Endometrial microvascular endothelial cells (primary cell): ENCODE results near the gene CCT4. TPM values are rescaled to one million over a fixed set of nuclear protein-coding genes. Genes with fewer than 3 reads are reported as not detected.
"Not testable (repeated sequence)": the region's sequence is repeated elsewhere in the genome, so short reads cannot be mapped to it uniquely, and the experiment has no call there.

ENCODE experiments used
- in situ Hi-C: cut with HindIII; loops from 2 replicates; pipeline ENCODE4 v1.10.0; 2017; ENCODE audit warnings: low sequenced_read_pairs, low pct_unique_long_range_greater_than_20kb; ENCODE audit errors: inconsistent ontology term
- total RNA-seq: library from RNA; depleted of rRNA; stranded (reverse); fragments of >200 nt; gene quantifications from one replicate; pipeline ENCODE4 v1.2.3, GENCODE V29; 2015; ENCODE audit errors: inconsistent ontology term

Gene CCT4, protein sequence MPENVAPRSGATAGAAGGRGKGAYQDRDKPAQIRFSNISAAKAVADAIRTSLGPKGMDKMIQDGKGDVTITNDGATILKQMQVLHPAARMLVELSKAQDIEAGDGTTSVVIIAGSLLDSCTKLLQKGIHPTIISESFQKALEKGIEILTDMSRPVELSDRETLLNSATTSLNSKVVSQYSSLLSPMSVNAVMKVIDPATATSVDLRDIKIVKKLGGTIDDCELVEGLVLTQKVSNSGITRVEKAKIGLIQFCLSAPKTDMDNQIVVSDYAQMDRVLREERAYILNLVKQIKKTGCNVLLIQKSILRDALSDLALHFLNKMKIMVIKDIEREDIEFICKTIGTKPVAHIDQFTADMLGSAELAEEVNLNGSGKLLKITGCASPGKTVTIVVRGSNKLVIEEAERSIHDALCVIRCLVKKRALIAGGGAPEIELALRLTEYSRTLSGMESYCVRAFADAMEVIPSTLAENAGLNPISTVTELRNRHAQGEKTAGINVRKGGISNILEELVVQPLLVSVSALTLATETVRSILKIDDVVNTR
- total RNA-seq, result 216 TPM

DNA sequence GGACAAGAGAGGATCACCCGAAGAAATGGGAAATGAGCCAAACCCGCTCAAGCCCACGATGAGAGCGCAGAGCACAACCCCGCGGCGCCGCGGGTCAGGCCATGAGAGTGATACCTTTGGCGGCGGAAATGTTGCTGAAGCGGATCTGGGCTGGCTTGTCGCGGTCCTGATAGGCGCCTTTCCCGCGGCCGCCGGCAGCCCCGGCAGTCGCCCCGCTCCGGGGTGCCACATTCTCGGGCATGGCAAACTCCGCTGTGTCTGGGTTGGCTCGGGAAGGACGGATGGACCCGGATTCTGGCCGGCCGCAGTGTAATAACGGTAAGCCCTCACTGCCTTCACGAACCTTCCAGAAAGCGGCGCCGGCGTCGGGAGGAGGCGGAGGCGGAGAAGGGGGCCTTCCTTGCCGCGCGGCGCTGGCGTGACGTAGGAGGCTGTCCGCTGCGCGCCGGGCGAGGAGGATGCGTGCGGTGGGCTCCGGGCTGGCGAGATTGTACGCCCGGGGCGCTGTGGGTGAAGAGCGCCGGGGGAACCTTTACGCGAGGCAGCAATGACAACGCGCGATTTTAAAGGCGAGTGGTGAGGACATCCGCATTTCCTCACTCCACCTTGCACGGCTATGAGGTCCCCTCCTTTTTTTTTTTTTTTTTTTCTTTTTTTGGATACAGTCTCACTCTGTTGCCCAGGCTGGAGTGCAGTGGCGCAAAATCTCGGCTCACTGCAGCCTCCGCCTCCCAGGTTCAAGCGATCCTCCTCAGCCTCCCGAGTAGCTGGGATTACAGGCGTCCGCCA is at the start of gene CCT4:
Gene CCT4, minus strand, starts transcription at position 390 of the 789 bp plus-strand sequence. Its CDS starts 149 bp downstream, at position 241.
- in situ Hi-C loops, result no loop called here

DNA sequence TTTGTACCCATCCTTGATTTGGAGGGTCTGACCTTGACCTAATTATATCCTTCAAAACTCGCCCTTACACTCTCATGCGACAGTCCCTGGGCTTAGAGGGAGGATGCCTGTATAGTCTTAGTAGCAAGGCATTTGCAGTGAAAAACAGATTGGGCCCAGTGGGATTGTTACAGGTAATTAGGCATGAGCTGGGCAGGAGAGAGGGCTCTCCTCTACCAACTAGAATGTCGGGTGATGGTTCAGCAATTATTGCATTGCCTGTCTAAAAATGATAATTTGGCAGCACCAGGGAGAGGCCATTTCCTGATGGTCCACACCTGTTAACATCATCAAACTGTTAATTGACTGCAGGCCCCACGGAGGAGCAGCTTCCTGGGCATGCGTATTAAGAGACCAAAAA is 49.4 kb upstream of the CCT4 start:
- in situ Hi-C loops, result no loop called here

DNA sequence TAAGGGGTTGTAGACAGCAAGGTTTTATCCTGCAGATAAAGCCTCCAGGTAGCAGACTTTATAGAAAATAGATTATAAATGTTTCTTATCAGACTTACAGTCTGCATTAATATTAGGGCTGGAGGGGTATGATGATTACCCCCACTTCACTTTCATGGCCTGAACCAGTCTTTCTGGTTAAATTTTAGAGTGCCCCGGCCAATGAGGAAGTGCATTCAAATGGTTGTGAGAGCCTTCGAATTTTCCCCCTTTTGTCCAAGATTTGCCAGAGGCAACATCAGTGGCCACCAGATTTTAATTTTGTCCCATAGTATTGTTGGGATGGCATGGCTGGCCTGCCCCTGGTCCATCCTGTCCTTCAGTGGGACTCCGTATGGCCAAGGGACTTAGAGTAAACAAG is 48.6 kb upstream of the CCT4 start:
- in situ Hi-C loops, result no loop called here

DNA sequence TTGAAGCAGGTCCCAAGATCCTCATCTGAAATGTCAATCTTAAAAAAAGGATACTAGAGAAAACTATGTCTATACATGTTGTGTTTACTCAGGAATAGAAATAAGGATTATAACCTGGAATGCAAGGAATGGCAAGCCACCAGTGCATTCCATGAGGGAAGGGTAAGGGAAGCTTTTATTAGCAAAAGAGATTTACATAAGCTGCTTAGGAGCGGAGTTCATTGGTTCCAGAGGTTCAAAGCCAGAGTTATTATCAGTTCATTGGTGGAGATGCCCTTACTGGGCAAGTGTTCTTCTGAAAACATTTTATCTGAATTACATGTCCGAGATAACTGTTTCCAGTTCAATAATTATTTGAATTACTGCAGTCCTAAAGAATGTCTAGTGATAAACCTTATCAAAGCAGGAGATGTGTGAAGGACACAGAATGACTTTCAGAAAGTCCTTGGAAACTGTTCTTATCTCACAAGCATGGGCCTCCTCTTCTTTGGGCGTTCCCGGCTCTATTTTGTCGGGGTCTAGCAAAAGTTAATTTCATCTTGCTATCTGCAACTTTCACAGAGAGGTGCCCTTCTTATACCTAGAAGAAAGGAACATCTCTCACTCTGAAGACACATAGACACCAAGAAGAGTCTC is 40.5 kb upstream of the CCT4 start:
- in situ Hi-C loops, result no loop called here

DNA sequence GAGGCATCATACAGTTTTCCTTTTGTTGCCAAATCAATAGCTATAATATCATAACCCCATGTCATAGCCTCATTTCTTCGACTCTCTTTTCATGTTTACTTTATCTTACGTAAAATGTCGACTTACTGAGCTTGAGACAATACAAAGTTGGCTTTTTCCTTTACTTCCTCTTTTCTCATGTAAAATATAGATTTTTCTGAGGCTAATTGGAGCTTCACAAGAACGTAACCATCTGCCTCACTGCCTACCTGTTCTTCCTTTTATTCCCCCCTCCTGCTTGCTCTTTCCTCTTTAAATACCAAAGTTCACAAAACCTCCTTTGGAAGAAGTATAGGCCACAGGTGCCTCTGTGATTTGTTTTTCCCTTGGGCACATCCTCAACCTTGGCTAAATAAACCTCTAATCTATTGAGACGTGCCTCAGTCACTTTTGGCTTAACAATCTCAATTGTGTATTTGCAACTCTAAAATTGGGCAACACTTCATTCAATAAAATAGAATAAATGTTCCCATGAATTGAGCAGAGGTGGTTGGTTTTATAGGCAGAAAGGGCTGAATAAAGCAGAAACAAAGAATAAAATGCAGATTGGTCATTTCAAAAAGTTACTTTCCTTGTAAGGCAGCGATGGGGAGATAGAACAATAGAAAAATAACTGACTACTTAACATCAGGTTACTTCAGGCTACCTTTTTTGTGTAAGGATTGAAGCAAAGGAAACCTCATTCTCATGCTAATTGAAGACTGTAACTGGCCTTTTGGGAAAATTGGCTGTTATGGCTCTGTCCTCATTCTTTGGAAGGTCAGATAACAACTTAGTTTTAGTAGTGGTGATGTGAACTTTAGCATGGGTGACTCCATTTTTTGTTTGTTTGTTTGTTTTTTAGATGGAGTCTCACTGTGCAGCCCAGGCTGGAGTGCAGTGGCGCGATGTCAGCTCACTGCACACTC is 38.3 kb upstream of the CCT4 start:
- in situ Hi-C loops, result no loop called here

DNA sequence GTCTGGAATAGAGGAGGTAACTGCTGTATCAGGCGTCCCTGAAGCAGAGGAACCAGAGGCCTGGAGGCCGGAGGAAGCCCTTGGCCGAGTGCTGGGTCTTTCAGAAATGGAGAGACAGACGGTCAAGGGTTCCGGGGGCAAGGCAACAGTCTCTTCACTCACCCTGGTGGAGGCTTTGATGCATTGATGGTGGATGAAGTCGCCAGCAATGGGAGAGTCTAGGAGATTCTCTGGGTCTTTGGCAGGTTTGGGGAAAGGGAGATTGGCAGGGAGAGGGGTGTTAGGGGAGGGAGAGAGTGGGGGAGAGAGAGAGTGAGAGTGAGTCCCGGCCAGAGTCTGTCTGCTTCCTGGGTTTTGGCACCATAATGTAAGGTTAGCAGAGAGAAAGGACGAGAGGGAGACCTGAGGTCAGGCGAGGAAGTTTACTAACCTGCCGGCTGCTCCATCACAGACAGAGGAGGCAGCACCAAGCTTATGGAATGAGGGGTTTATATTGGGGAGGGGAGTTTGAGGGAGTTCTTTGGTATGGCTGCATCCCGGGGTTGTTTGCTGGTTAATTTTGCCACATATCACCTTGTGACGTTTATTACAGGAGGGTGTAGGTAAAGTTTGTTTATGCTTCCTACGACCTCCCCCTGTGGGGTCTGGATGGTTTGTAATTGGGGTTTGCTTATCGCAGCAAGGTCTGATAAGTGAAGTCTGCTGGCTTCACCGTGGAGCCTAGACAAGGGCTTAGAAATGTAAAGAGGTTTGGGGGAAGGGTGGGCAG is 36.6 kb upstream of the CCT4 start:
- in situ Hi-C loops, result no loop called here

DNA sequence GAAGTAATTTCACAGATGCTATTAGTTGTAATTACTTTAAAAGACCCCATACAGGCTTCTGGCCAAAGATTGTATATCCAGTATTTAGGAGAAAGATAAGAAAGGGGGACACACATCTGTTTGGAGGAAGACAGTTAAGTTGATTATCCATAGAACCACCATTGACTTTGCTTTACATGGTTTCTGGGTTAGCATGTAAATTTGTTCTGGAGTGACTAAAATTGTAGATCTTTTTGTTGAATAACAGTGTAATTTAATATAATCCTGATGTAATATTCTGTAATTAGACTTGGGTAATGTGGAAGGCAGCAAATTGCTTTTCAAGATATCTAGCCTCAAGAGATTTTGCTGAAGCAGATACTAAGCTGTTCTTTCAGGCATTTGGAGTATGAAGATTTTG is 34.3 kb upstream of the CCT4 start:
- in situ Hi-C loops, result no loop called here

DNA sequence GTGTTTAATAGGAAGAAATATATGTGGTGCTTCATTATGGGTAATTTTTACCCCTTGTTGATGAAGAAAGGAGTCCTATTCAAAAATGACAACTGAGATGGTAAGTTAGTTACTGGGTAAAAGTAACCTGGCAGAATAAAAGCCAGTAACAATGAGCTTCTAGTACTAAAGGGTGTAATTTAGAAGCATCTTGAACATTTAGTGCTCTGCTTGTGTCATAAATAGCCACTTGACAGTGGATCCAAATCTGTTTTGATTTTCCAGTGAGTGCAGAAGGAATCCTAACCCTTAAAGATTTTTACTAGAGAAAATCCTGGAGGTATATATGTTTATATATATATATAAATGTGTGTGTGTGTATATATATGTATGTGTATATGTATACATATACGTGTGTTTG is 32.1 kb upstream of the CCT4 start:
- in situ Hi-C loops, result no loop called here

DNA sequence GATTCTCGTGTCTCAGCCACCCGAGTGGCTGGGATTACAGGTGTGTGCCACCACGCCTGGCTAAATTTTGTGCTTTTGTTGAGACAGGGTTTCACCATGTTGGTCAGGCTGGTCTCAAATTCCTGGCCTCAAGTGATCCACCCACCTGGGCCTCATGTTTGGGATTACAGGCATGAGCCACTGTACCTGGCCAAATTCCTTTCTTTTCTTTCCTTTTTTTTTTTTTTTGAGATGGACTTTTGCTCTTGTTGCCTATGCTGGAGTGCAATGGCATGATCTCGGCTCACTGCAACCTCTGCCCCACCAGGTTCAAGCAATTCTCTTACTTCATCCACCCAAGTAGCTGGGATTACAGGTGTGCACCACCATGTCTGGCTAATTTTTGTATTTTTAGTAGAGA is 26.3 kb upstream of the CCT4 start:
- in situ Hi-C loops, result not testable (repeated sequence)

DNA sequence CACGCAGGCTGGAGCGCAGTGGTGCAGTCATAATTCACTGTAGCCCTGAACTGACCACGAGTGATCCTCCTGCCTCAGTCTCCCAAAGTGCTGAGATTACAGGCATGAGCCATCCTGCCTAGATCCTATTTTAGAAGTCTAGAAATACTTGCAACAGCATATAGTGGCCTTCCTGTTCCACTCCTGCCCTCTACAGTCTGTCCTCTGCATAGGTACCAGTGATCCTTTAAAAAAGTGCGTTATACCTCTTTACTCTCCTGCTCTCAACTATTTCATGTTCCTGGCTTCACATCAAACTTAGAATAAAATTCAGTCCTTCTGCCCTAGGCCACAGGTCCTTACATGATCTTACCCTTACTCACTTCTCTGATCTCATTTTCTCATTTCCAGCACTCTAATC is 23.1 kb upstream of the CCT4 start:
- in situ Hi-C loops, result no loop called here

DNA sequence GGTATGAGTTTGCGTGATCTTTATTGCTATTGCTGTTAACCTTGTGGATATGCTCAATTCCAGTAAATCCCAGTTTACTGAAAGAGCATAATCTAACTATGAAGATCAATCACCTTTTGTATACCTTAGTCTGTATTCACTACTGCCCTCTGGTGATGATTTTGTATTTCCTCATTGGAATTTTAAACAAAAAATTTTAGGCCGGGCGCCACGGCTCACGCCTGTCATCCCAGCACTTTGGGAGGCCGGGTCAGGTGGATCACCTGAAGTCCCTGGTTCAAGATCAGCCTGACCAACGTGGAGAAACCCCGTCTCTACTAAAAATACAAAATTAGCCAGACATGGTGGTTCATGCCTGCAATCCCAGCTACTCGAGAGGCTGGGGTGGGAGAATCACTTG is 22.1 kb upstream of the CCT4 start:
- in situ Hi-C loops, result no loop called here

DNA sequence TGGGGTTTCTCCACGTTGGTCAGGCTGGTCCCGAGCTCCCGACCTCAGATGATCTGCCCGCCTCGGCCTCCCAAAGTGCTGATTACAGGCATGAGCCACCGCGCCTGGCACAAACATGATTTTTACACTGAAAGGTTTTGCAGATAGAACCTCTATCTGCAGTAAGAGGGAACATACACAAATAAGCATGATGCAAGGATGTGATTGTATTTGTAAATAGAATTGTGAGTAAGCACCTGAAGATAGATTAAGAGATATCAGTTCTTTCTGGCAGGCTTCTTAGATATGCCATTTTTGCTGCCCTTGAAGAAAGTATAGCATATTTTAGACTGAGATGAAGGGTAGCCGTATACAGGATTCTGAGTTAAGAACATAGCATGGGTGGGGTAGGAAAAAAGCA is 20.7 kb upstream of the CCT4 start:
- in situ Hi-C loops, result no loop called here

DNA sequence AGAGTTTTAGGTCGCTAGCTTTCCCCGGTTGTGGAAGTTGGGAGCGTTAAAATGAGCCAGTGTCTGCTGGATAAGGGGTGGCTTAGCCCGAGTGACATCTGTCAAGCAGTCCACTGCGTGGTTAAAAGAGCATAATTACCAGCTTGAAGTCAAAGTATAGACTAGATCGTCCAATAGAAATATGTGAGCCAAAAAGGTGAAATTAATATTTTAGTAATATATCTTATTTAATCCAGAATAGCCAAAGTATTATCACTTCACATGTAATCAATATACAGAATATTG is 17.7 kb upstream of the CCT4 start:
- in situ Hi-C loops, result no loop called here

DNA sequence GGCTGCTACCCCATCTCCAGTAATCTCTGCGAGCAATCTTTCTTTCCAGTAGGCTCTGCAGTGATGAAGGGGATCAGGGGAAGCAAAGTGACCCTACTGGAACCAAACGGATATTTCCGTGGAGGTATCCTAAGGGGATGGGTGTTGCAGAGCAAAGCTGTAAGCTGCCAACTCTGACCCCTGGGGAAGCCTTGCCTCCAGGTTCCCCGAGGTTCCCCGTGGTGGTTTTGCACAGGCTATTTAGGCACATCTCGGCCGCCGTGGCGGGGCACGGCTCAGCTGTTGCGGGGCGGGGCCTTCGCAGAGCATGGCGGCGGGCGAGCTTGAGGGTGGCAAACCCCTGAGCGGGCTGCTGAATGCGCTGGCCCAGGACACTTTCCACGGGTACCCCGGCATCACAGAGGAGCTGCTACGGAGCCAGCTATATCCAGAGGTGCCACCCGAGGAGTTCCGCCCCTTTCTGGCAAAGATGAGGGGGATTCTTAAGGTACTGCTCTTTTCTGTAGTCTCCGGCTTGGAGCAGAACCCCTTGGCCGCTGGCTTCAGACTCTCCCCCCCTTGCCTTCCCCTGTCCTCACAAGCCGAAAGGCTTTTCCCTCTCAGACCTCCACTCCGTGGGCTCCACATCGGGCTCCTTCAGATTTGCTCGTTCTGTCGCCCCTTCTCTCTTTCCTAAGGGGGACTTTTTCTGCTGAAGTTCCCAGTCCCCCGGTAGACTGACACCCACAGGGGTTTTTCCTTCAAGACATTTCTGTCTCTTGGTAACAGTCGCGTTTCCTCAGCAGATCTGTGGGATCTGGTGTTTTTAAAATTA is 17.1 kb upstream of the CCT4 start, which contains the start of gene COMMD1:
Gene COMMD1, plus strand, starts transcription at position 303 of the 814 bp plus-strand sequence. Its CDS starts 5 bp downstream, at position 308.
- in situ Hi-C loops, result no loop called here

DNA sequence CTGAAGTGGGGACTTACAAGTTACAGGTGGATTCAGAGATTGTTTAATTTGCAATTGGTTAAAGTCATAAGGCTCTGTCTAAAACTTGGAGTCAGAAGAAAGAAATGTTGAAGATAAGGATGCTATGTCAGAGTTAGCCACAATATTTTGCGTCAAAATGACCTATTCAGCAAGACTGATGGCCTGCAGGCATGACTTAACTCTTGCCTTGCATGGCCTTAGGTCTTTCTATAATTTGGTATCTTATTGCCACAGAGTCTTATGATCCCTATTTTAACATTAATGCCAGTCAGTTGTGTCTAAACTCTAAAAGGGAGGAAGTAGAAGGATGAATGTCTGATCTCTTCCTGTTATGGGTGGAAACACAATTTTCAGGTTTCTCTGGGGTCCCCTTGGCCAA is 11.8 kb upstream of the CCT4 start:
- in situ Hi-C loops, result no loop called here

DNA sequence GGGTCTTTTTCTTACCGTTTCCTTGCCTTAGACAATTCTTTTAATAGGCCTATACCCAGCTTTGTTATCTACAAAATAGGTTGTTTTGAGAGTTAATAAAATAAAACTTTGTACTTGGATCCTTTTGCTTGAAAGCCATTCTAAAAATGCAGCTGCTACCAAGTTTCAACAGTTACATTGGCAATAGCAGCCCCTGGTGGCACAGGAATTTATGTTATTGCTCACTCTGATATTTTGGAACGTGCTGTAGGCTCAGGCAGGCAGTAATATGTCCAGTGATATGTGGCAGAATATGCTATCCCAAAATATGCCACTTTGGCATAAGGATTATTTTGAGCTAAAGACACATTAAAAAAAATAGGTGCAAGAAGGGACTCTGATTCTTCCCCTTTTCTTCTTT is 10.4 kb upstream of the CCT4 start:
- in situ Hi-C loops, result no loop called here

DNA sequence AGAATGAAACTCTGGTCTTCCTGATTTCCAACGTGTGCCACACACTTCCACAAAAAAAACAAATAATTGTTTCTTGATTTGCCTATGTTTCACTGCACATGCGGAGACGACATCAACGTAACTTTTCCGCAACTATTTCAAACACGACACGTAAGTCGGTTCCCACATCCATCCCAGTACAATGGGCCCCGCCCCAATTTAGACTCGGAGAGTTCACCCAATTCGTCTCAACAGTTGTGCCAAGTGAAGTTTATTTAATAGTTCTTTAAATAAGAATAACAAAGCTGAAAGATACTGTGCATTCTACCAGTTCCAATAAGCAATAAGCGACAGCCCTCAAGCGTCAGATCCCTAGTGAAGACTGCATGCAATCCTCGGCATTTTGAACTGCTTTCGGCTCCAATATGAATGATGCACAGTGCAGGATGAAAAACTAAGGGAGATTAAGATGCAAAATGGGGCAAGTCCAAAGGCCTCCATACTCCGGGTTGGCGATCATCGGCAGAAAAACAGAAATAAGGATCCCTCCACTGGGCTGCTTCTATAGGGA is 664 bp downstream of the CCT4 start:
- in situ Hi-C loops, result no loop called here
